HG03025 (cell line): Measurements from ENCODE around the gene RIC8A.
"Not testable (repeated sequence)": the region's sequence is repeated elsewhere in the genome, so short reads cannot be mapped to it uniquely, and the experiment has no call there.

ENCODE experiments used
- ATAC-seq: cut with Tn5 transposase; IDR thresholded peaks from one replicate; pipeline ENCODE4 v1.9.1; 2021; ENCODE audit warnings: mild to moderate bottlenecking, moderate library complexity; ENCODE audit not compliant: unreplicated experiment, low FRiP score

The RIC8A gene

DNA sequence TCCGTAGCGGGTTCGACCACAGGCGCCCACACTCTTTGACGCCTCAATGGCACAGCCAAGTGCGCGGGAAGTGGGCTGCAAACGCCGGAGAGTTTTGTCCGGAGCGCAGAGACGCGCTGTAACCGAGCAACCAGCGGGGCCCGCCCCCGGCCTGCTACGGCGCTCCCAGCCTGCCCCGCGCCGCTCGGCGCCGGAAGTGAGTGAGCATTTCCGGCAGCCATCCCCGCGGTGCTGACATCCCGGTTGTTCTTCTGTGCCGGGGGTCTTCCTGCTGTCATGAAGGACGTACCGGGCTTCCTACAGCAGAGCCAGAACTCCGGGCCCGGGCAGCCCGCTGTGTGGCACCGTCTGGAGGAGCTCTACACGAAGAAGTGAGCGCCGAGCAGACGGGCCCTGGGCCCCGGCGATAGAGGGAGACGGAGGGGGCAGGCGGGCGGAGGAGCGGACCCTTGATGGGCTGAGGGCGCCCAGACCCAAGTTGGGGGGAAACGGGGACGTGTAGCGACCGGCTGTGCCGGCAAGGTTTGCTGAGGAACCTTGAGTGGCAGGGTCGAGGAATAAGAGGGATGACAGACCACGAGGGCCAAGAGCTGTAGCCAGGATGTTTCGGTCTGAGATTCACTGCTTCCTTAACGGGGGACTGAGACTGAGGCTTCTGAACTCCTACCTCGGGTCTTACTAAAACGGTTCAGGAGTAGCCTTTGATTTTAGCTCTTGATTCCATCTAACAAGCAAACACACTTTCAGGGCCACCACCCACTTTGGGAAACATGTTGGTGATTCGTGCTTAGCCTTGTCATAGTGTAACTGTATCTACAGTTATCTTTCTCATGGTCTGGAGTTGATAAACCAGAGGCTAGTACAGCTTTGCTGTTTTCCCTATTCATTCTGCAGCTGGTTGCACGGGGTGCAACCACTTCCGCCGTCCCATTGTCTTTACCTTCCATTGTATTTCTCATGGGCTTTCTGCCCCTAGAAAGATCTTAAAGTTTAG, 29.6 kb downstream of the RIC8A start, which contains the start of gene PSMD13:
Gene PSMD13 (plus strand): TSS at position 203 of the 994 bp plus-strand sequence. CDS start 74 bp downstream, at position 277.
- ATAC-seq, result peak; percentile 73

DNA sequence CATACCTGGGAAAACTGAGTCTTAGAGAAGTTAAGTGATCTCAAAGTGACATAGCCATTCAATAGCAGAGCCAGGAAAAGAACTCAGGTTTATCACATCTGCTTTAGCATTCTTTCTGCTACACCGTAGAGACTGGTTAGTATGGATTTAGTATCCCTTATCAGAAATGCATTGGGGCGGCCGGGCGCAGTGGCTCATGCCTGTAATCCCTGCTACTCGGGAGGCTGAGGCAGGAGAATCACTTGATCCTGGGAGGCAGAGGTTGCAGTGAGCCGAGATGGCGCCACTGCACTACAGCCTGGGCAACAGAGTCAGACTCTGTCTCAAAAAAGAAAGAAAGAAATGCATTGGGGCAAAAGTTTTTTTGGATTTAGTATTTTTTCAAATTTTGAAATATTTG, 30.8 kb downstream of the RIC8A start:
- ATAC-seq, result not testable (repeated sequence)

DNA sequence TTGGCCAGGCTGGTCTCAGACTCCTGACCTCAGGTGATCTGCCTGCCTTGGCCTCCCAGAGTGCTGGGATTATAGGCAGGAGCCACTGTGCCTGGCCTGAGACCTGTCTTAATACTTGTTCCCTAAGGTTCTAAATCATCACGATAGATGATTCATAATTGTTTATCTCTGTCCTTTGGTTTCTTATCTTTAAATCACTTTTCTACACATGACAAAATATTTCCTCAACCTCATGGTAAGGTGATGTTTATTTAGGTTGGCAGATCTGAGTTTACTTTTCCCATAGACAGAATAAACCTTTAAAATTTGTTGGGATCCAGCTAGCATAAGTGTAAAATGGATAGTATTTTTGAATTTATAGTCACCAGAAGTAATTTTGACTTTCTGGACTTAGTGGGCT, 32.8 kb downstream of the RIC8A start:
- ATAC-seq, result no peak

DNA sequence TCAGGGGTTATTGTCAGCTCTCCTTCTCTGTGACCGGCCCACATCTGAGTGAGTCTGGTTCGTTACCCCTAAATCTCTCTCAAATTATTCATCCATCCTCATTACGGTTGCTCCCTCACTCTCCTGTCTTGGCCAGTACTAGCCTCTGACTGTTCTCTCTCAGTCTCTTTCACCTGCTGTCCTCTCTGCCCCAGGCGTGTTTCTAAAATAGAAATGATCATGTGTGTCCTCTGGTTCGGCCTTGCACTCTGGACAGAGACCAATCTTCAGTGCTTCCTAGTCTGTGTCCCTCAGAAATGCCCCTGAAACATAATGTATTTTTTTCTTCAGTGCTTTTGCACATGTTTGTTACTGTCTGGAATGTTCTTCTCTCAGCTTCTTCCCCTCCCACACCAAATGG, 34.1 kb downstream of the RIC8A start:
- ATAC-seq, result no peak

DNA sequence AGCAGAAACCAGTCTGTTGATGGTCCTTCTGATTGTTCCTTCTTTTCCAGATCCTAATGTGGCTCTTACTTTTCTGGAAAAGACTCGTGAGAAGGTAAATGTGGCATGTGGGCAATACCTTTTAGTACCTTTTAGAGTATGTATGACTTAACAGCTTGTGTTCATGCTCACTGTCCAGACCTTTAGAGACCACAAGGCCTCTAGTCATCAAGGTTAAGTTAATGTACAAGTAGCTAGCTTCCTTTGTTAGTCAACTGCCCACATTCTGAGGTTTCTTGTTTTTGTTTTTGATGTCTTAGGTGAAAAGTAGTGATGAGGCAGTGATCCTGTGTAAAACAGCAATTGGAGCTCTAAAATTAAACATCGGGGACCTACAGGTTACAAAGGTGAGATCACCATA, 36.9 kb downstream of the RIC8A start:
- ATAC-seq, result no peak

DNA sequence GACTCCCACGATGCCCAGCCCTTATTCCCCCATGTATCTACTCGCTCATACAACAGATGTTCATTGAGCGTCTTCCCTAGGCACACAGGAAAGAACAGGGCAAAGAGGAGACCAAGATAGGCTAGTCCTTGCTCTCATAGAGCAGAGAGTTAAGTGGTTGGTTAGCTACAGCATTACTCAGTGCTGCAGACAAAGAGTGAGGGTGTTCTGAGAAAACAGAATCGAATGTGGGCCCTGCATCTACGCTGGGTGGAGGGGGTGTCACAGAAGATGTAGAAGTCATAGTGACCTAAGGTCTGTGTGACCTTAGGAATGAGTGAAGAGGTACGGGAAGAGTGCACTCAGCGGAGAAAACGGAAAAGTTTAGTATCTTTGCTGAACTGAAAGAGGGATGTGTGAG, 41.6 kb downstream of the RIC8A start:
- no peak for ATAC-seq

DNA sequence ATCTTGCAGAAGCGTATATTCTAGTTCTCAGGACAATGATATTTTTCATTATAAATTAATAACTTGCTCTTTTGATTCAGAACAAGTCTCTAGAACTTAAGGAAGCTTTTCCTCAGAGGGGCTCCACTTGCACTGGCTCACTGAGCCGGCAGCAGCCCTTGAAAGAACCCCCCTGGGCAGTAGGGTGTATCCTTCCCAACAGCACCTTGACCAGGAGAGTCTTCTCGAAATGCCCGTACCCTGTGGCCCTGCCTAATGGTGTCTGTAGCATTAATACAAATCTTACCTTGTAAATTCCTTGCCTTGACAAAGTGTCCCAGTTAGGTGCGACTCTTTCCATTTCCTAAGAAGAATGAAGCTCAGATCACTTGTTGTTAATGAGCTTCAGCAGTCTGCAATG, 42.8 kb downstream of the RIC8A start:
- no peak for ATAC-seq

DNA sequence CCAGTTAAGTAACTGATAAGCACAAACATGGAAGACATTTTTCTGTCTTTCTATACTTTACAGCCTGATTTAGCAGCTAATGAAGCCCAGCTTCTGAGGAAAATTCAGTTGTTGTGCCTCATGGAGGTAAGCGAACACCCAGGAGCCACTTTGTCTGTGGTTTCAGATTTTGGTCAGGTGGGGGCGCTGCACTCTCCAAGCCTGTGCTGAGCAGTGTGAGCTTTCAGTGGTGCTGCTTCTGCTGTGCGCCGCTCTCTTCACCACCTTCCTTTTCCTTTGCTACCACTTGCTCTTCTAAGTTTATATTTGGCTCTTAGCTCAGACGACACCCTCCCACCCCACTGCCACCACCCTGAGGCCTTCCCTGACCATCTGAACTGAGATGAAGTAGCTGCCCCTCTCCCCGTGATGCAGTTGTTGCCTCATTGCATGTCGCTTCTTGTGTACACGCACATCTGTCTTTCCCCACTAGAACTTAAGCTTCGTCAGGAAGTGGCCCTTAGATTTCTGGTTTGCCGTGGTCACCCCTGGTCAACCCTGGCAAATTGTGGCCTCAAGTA, 43.3 kb downstream of the RIC8A start:
- ATAC-seq, result no peak

DNA sequence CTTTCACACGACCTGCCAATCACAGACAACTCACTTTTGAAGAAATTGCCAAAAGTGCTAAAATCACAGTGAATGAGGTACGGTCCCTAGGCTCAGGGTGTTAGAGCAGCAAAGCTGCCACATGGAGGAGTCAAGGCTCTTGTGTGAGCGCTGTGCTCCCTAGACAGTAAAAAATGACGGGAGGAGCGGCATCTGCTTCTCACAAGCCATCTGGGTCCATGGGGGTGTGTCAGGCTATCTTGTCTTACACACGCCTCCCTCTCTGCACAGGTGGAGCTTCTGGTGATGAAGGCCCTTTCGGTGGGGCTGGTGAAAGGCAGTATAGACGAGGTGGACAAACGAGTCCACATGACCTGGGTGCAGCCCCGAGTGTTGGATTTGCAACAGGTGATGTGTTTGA, 44.0 kb downstream of the RIC8A start:
- no peak for ATAC-seq

DNA sequence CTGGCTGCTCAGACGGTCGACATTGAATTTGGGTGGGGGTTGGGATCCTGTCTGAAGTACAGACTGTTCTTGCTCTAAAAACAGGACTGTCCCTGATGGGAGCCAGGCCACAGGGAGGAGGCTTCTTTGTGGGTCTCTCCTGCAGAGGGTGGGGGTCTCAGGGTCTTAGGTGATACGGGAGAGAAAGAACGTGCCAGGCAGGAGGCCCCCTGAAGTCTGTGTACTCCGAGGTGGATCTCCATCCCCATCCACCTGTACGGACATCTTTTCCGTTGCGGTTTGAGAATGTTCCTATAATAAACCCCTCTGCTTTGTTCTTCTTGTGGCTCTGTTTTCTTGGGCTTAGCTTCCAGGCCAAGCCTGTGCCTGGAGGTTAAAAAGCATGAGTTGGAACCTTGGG, 45.2 kb downstream of the RIC8A start:
- no peak for ATAC-seq

DNA sequence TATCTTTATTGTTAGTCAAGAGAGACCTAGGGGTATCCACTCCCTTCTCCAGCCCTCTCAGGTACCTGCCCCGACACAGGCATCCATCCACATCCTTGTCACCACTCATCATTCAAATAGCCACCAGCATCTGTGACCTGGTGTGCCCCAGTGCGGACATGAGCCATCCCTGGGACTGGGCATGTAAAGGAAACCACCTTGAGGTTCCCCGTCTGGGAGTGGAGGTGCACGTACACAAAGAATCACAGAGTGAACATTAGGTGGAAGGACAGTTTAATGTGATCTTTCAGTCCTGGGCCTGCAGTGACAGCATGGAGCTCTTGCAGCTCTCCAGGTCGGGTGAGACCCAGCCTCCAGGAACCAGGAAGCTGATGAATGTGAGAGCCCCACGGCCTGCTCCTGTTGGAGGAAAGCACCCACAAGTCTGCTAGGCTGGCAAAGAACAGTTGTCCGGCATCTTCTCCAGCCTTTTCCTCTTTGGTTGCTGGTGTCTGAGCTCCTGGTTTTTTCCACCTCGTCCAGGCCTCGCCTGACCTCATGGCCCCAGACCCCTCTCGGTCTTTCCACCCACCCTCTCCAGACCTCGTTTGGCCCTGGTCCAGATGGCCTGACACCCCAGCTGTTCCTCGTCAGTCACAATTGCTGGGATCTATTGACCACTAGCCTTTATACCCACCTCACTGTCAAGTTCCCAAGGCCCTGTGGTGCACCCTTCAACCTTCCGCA, 45.8 kb downstream of the RIC8A start:
- no peak for ATAC-seq

DNA sequence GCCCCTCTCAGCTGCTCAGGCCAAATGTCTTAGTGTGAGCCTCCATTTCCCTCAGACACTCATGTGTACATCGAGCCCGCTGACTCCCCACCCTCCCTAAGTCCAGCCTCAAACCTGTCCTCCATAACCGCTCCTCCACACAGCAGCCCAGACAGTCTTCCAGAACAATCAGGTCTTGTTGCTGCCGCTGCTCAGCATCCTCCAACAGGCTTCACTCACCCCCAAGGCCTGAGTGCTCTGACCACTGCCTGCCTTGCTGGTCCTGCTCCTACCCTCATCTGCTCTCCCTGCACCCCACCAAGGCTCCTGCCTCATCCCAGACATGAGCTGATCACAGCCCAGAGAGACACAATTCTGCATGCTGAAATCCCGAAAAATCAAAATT, 46.4 kb downstream of the RIC8A start:
- no peak for ATAC-seq

DNA sequence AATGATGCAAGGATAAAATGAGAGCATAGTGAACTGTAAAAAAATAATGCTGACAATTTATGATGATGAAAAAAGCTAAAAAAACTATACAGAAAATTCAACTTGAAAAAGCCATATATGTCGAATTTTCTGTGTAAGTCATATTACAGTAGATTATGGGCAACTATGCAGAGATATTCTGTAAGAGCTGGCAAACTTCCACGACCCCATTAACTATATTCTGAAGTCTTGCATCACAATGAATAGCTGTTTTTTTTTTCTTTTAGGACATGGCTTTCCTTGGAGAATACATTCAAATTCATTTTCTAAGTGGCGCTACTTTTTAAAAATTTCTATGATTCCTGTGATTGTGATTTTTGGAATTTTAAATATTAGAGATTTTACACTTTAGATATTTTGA, 47.7 kb downstream of the RIC8A start:
- no peak for ATAC-seq

DNA sequence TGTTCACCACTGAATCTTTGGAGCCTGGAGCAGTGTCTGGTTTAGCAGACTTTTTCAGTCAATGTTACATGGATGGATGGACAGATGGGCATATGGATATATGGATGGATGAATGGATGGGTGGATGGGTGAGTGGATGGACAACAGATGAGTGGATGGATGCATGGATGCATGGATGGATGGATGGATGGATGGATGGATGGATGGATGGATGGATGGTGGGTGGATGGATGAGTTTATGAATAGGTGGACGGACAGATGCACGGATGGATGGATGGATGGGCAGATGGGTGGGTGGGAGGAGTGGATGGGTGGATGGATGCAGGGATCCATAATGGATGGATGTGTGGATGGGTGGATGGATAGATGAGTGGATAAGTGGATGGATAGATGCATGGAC, 48.3 kb downstream of the RIC8A start:
- no peak for ATAC-seq

DNA sequence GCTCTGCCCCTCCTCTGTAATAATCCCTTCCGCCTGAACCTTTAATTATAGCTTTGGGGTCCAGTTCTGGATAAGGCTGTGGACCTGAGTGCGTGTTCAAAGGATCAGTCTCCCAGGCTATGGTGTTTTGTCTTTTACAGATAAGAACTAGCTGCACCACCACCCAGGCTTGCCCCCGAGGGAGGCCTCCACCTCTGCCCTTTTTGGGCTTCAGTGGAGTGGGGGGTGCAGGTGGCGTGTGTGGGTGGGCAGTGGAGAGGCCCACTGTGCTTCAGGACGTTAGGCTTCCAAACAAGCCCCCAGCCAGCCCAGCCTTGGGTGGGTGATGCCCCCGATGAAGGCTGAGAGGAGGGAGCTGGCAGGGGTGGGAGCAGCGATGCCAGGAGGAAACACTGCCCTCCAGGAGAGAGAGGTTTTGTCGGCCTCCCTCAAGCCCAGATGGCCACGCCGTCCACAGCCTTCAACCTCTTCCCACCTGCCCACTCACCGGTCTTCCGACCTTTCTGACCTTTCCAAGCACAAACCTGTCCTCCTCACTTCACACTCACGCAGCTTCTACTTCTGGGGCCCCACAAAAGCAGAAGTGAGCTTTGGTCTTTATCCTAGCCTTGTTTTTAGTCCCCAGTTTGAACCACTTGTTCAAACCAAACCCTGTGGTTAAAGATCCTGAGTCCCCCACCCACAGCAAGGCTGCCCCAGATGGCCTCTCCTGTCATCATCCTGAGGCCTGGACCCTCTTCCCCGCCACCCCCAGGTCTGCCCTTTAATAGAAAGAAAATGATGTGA, 49.6 kb downstream of the RIC8A start:
- ATAC-seq, result no peak

DNA sequence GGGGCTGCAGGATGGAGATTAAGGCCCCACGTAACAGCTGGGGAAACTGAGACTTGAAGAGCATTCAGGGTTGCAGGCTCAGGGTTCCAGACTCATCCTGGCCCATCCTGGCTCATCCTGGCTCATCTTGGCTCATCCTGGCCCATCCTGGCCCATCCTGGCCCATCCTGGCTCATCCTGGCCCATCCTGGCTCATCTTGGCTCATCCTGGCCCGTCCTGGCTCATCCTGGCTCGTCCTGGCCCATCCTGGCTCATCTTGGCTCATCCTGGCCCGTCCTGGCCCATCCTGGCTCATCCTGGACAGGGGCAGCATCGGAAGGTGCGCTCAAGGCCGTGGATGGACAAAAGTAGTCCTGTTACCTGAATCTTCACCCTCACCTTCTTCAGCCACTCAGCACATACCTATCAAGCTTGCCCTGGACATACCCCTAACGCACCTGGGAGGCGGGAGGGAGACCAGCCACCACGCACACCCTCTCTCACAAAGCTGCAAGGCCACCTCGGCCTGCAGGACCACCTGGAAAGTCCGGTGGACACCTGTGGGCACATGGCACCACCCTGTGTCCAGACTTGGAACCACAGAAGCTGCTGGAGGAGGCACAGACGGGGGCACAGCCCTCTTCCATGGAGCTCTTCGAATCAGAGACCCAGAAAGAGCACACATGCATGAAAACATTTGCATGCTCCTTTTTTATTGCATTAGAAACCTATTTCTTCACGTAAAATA, 50.4 kb downstream of the RIC8A start:
- ATAC-seq, result no peak

DNA sequence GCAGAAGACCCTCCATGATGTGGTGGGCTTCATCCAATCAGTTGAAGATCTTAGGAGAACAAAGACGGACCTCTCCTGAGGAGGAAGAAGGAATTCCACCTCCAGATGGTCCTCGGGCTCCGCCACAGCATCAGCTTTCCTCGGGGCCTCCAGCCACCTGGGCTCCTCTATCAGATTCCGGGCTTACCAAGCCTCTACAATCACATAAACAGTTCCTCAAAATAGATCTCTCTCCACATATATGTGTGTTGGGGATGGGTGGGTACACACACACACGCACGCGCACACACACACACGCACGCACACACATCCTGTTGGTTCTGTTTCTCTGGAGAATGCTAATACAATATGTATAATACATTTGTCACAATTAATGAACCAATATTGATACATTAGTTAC, 51.9 kb downstream of the RIC8A start:
- no peak for ATAC-seq

DNA sequence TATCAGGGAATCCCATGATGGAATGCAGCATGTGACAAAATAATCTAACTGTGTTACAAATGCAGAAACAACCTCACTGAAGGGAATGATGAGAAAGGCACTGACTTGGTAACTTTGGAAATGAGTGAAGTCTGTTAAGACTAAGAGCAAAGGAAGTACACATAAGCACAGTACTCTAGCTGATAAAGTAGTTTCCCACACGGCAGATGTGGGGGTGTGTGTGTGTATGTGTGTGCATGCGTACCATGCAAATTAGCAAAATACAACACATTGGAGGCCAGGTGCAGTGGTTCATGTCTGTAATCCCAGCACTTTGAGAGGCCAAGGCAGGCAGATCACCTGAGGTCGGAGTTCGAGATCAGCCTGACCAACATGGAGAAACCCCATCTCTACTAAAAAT, 54.1 kb downstream of the RIC8A start:
- ATAC-seq, result no peak
